Astrocyte (in vitro differentiated cells and primary cell): ENCODE results near the gene TMBIM4.

Source experiments
- EZH2 ChIP-seq: IDR thresholded peaks from 2 replicates; pipeline ENCODE4 v1.6.1; 2012; ENCODE audit warnings: mild to moderate bottlenecking, low read length, inconsistent platforms; ENCODE audit not compliant: insufficient read depth
- TF ChIP-seq, protein P1 (sequence below): IDR thresholded peaks from 2 replicates; pipeline ENCODE4 v1.5.1; 2011; ENCODE audit warnings: low read depth, mild to moderate bottlenecking, inconsistent platforms, low read length, moderate library complexity; ENCODE audit not compliant: insufficient read depth

DNA sequence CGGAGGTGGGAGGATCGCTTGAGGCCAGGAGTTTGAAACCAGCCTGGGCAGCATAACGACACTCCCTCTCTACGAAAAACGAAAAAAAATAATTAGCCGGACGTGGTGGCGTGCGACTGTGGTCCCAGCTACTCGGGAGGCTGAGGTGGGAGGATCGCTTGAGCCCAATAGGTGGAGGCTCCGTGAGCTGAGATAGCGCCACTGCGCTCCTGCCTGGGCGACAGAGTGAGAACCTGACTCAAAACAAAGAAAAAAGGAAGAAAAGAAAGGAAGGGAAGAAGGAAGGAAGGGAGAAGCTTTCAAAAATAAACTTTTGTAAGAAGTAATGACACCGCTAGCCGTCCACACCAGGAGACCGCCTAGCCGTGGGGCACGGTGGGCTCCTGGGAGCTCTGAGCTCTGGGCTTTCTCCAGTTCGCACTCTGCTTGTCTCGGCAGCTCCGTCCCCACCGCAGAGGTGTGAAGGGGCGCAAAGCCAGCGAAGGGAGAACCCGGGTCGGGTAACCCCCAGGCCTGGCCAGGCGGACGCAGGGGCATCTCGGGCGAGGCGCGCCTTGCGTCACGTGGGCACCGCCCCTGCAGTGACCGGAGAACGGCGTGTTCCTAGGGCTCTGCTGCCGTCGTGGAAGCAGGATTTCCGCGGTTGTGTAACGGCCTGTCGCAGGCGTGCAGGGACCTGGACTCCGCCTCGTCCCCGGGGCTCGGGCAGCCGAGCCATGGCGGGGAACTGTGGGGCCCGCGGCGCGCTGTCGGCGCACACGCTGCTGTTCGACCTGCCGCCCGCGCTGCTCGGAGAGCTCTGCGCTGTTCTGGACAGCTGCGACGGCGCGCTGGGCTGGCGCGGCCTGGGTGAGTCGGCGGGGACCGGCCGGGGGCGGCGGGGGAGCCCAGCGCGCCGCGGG lies 19.0 kb upstream of the TMBIM4 start, which contains the start of gene IRAK3:
- TF ChIP-seq, protein P1, sequence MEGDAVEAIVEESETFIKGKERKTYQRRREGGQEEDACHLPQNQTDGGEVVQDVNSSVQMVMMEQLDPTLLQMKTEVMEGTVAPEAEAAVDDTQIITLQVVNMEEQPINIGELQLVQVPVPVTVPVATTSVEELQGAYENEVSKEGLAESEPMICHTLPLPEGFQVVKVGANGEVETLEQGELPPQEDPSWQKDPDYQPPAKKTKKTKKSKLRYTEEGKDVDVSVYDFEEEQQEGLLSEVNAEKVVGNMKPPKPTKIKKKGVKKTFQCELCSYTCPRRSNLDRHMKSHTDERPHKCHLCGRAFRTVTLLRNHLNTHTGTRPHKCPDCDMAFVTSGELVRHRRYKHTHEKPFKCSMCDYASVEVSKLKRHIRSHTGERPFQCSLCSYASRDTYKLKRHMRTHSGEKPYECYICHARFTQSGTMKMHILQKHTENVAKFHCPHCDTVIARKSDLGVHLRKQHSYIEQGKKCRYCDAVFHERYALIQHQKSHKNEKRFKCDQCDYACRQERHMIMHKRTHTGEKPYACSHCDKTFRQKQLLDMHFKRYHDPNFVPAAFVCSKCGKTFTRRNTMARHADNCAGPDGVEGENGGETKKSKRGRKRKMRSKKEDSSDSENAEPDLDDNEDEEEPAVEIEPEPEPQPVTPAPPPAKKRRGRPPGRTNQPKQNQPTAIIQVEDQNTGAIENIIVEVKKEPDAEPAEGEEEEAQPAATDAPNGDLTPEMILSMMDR, result no peak
- TF ChIP-seq EZH2, result peak; percentile 57
